Liver (tissue), 9 donors: ENCODE results near the gene CAMKMT. TPM values are rescaled to one million over a fixed set of nuclear protein-coding genes. Genes with fewer than 3 reads are reported as not detected.

Experiments used
- DNase-seq: peaks from one replicate; pipeline ENCODE4 v3.0.0-alpha.2; 2017; ENCODE audit warnings: low spot score
- H3K27ac ChIP-seq, 2 donors: one replicate each; pipeline ENCODE4 v1.7.0; 2013; ENCODE audit warnings: inconsistent platforms in 2 of 2, low read length in 2 of 2, control low read depth in 1 of 2, low read depth in 1 of 2, mild to moderate bottlenecking in 1 of 2
- H3K27me3 ChIP-seq, 4 donors: one replicate each; pipeline versions ENCODE4 v1.6.1 to v1.7.0; 2013; ENCODE audit warnings: low read length in 3 of 4, inconsistent platforms in 1 of 4, mild to moderate bottlenecking in 1 of 4, moderate library complexity in 1 of 4; ENCODE audit not compliant: control insufficient read depth in 4 of 4, insufficient read depth in 4 of 4
- H3K36me3 ChIP-seq, 4 donors: one replicate each; pipeline versions ENCODE4 v1.6.1 to v1.7.0; 2013; ENCODE audit warnings: low read length in 3 of 4, mild to moderate bottlenecking in 3 of 4, low read depth in 1 of 4, moderate library complexity in 1 of 4; ENCODE audit not compliant: control insufficient read depth in 4 of 4, insufficient read depth in 3 of 4
- H3K4me1 ChIP-seq, 4 donors: one replicate each; pipeline versions ENCODE4 v1.6.1 to v1.7.0; 2013; ENCODE audit warnings: low read length in 3 of 4, mild to moderate bottlenecking in 3 of 4, moderate library complexity in 1 of 4; ENCODE audit not compliant: control insufficient read depth in 4 of 4, insufficient read depth in 4 of 4
- H3K4me3 ChIP-seq, 3 donors: one replicate each; pipeline versions ENCODE4 v1.6.1 to v1.7.0; 2013; ENCODE audit warnings: low read length in 3 of 3, control low read depth in 1 of 3, low read depth in 1 of 3, mild to moderate bottlenecking in 1 of 3
- H3K9ac ChIP-seq, 2 donors: one replicate each; pipeline ENCODE4 v1.7.0; 2013; ENCODE audit warnings: low read length in 2 of 2, mild to moderate bottlenecking in 2 of 2, moderate library complexity in 2 of 2, control low read depth in 1 of 2, low read depth in 1 of 2
- H3K9me3 ChIP-seq, 4 donors: one replicate each; pipeline versions ENCODE4 v1.6.1 to v1.7.0; 2013; ENCODE audit warnings: low read length in 3 of 4; ENCODE audit not compliant: control insufficient read depth in 4 of 4
- EGR1 ChIP-seq, 2 donors: IDR thresholded peaks; 2 replicates each; pipeline ENCODE4 v1.6.1; 2016 to 2018; ENCODE audit warnings: antibody characterized with exemption in 2 of 2, low read depth in 2 of 2
- FOXA1 ChIP-seq: IDR thresholded peaks from 2 replicates; pipeline ENCODE4 v1.6.1; 2016; ENCODE audit warnings: antibody characterized with exemption
- FOXA2 ChIP-seq: IDR thresholded peaks from 2 replicates; pipeline ENCODE4 v1.6.1; 2016; ENCODE audit warnings: antibody characterized with exemption
- GABPA ChIP-seq, 2 donors: IDR thresholded peaks in 1 of 2; conservative IDR thresholded peaks in 1 of 2; 2 replicates each; pipeline ENCODE4 v1.6.1; 2016; ENCODE audit warnings: antibody characterized with exemption in 2 of 2, mild to moderate bottlenecking in 1 of 2, moderate library complexity in 1 of 2
- HNF4A ChIP-seq, 2 donors: conservative IDR thresholded peaks; 2 replicates each; pipeline ENCODE4 v1.6.1; 2016; ENCODE audit warnings: antibody characterized with exemption in 2 of 2, mild to moderate bottlenecking in 2 of 2
- HNF4G ChIP-seq: IDR thresholded peaks from 2 replicates; pipeline ENCODE4 v1.6.1; 2016; ENCODE audit warnings: antibody characterized with exemption
- JUND ChIP-seq, 2 donors: IDR thresholded peaks; 2 replicates each; pipeline ENCODE4 v1.6.1; 2016; ENCODE audit warnings: antibody characterized with exemption in 2 of 2
- NR2F2 ChIP-seq: IDR thresholded peaks from 2 replicates; pipeline ENCODE4 v1.6.1; 2016; ENCODE audit warnings: antibody characterized with exemption
- RAD21 ChIP-seq, 2 donors: IDR thresholded peaks; 2 replicates each; pipeline ENCODE4 v1.6.1; 2016; ENCODE audit warnings: antibody characterized with exemption in 2 of 2, mild to moderate bottlenecking in 2 of 2
- RXRA ChIP-seq, 2 donors: IDR thresholded peaks; 2 replicates each; pipeline ENCODE4 v1.6.1; 2017 to 2018; ENCODE audit warnings: antibody characterized with exemption in 2 of 2, mild to moderate bottlenecking in 1 of 2
- SP1 ChIP-seq: IDR thresholded peaks from 2 replicates; pipeline ENCODE4 v1.6.1; 2018; ENCODE audit warnings: antibody characterized with exemption, mild to moderate bottlenecking
- TAF1 ChIP-seq: conservative IDR thresholded peaks from 2 replicates; pipeline ENCODE4 v1.6.1; 2016; ENCODE audit warnings: antibody characterized with exemption, mild to moderate bottlenecking
- YY1 ChIP-seq: IDR thresholded peaks from 2 replicates; pipeline ENCODE4 v1.6.1; 2016; ENCODE audit warnings: antibody characterized with exemption, mild to moderate bottlenecking
- WGBS: extraction: QIAGEN DNeasy Blood & Tissue Kit; methylation state at CpG from one replicate; pipeline ENCODE4 v1.1.7; 2013; 5-methylcytosine and 5-hydroxymethylcytosine counted together
- polyA plus RNA-seq, 2 donors: library from polyadenylated mRNA; stranded (reverse) in 1 of 2; unstranded in 1 of 2; fragments of 200-250 nt in 1 of 2; fragments of >200 nt in 1 of 2; fragmentation: Nextera tagmentation in 1 of 2; extraction: Ambion mirVana in 1 of 2; gene quantifications; one replicate each; pipeline versions ENCODE4 v1.2.1 to v1.2.3, GENCODE V29; 2013 to 2015
- total RNA-seq, 2 donors: library from RNA; depleted of rRNA; stranded (reverse); fragments of >200 nt; gene quantifications; one replicate each; pipeline ENCODE4 v1.2.3, GENCODE V29; 2014
- TF ChIP-seq, protein P1 (sequence below): IDR thresholded peaks from 2 replicates; pipeline ENCODE4 v1.6.1; 2016; ENCODE audit warnings: antibody characterized with exemption
- TF ChIP-seq, protein P2 (sequence below): IDR thresholded peaks from 2 replicates; pipeline ENCODE4 v1.6.1; 2016; ENCODE audit warnings: antibody characterized with exemption, mild to moderate bottlenecking
- donor health status: healthy.
- donor health status: healthy.
- donor health status: healthy.
- donor health status: healthy.
- donor health status: healthy.

CAMKMT gene
- total and polyA plus RNA-seq, 4 donors: 1.5 to 12.7 (median 7.1) TPM

DNA sequence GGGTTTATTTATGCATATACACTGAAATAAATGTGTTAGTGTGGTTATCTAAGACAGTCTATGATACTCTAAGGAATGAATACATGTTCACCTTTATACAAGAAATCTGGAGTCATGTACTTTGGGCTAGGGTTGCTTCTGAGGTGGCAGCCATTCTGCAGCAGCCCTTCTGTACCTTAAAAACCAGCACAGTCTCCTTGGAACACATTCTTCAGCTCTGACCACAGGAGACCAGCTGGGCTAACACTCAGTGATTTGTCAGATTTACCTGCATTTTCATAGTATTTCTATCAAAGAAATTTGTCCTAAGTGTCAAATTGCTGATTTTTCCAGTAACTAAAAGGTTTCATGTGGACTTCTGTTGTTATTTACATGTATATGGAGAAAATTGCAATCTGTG is 167.7 kb downstream of the CAMKMT start:
- no peak for DNase-seq
- Histone ChIP-seq H3K9me3 (no peaks in the 10 kb centered on the region), H3K27ac (no peak overlapping the region), H3K4me3 (no peak overlapping the region), H3K27me3 (no peaks in the 10 kb centered on the region), H3K36me3 (no peaks in the 10 kb centered on the region), H3K9ac (no peak overlapping the region), H3K4me1 (peaks cover 1 to 18% (median 11%) of the 10 kb centered on the region in 4 donors)
- TF ChIP-seq HNF4G: no peak
- TF ChIP-seq, protein P1, sequence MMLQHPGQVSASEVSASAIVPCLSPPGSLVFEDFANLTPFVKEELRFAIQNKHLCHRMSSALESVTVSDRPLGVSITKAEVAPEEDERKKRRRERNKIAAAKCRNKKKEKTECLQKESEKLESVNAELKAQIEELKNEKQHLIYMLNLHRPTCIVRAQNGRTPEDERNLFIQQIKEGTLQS: no peak
- TF ChIP-seq FOXA1: no peak
- no peak for TF ChIP-seq HNF4A (conservative IDR thresholded peaks at IDR 0.05)
- TF ChIP-seq RXRA (IDR thresholded peaks at IDR 0.05): no peak
- no peak for TF ChIP-seq GABPA (IDR thresholded peaks at IDR 0.05 in 1 of 2, conservative IDR thresholded peaks at IDR 0.05 in 1 of 2)
- TF ChIP-seq SP1: no peak

DNA sequence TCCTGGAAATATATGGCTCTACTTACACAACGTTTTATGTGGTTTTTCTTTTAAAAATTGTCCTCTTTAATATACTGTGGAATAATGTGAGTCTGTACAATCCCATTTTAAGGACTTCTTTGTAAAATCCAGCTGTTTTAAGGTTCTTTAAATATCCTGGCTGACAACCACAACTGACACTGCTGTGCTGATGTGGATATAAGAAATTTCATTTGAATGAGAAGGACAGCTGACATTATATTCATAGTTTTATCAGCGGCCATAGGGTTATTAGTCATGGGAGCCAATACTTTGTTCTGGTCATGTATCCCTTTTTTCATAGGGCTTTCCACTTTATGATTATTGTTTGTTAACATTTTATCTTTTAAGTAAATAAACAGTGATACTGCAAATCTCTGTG is 169.5 kb downstream of the CAMKMT start:
- no peaks in the 10 kb centered on the region for H3K27me3 ChIP-seq
- H3K4me1 ChIP-seq: peaks cover 1 to 17% (median 9%) of the 10 kb centered on the region in 4 donors
- H3K4me3 ChIP-seq: no peak overlapping the region
- no peak overlapping the region for H3K27ac ChIP-seq
- peak overlapping the region in 1 of 2 donors; percentile 26 for H3K9ac ChIP-seq
- WGBS: 67% methylated on average over 2 of the region's 2 CpGs
- H3K36me3 ChIP-seq: no peaks in the 10 kb centered on the region
- no peak for TF ChIP-seq YY1
- TF ChIP-seq TAF1: no peak
- TF ChIP-seq HNF4G: no peak
- TF ChIP-seq, protein P1: no peak
- TF ChIP-seq RXRA (IDR thresholded peaks at IDR 0.05): no peak
- no peaks in the 10 kb centered on the region for H3K9me3 ChIP-seq
- DNase-seq: no peak

DNA sequence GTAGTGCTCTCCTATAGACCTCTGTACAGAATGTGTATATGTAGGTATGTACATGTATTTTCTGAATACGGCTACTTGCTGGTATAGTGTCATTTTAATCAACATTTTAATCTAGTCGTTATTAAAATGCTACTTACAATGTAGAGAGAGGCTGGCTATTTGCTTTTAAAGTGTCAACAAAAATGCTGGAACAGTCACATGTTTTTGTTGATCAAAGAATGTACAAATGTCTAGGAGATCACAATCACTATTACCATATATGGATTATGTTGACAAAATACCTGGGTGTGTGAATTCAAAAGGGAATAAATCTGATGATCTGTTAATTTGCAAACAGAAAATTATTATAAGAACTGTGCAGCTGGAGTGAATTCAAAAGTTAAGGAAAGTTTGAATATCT is 170.3 kb downstream of the CAMKMT start:
- peak overlapping the region; percentile 7 to 35 for H3K27ac ChIP-seq
- no peak for DNase-seq
- no peaks in the 10 kb centered on the region for H3K9me3 ChIP-seq
- no peaks in the 10 kb centered on the region for H3K36me3 ChIP-seq
- no peaks in the 10 kb centered on the region for H3K27me3 ChIP-seq
- TF ChIP-seq JUND (IDR thresholded peaks at IDR 0.05) (peak in 1 of 2 donors; percentile 10), HNF4A (conservative IDR thresholded peaks at IDR 0.05) (peak in 1 of 2 donors; percentile 18), FOXA2 (no peak), EGR1 (IDR thresholded peaks at IDR 0.05; ENCODE audit: low read depth in 2 of 2) (no peak)
- WGBS: 41% methylated on average over 2 of the region's 2 CpGs
- H3K9ac ChIP-seq: no peak overlapping the region
- no peak overlapping the region for H3K4me3 ChIP-seq
- H3K4me1 ChIP-seq: peaks cover 1 to 17% (median 8%) of the 10 kb centered on the region in 4 donors

DNA sequence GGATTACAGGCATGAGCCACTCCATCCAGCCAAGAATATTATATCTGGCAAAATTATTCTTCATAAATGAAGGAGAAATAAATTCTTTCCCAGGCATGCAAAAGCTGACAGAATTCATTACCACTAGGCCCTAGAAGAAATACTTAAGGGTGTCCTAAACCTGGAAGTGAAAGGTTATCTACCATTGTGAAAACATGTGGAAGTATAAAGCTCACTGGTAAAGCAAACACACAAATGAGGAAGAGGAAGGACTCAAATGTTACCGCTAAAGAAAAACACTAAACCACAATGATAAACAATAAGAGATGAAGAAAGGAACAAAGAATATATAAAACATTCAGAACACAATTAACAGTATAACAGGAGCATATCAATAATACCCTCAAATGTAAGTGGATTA is 171.8 kb downstream of the CAMKMT start:
- Histone ChIP-seq H3K4me3 (peak overlapping the region in 1 of 3 donors; percentile 18), H3K36me3 (no peaks in the 10 kb centered on the region), H3K27me3 (no peaks in the 10 kb centered on the region), H3K27ac (no peak overlapping the region), H3K9ac (no peak overlapping the region), H3K4me1 (peaks cover 1 to 17% (median 8%) of the 10 kb centered on the region in 4 donors), H3K9me3 (no peaks in the 10 kb centered on the region)
- WGBS: 79% methylated on average over 1 of the region's 1 CpG
- no peak for DNase-seq
- TF ChIP-seq HNF4G (no peak), RAD21 (IDR thresholded peaks at IDR 0.05) (no peak), RXRA (IDR thresholded peaks at IDR 0.05) (no peak), TAF1 (no peak), EGR1 (IDR thresholded peaks at IDR 0.05; ENCODE audit: low read depth in 2 of 2) (no peak), NR2F2 (no peak)
- TF ChIP-seq, protein P1: no peak
- TF ChIP-seq, protein P2, sequence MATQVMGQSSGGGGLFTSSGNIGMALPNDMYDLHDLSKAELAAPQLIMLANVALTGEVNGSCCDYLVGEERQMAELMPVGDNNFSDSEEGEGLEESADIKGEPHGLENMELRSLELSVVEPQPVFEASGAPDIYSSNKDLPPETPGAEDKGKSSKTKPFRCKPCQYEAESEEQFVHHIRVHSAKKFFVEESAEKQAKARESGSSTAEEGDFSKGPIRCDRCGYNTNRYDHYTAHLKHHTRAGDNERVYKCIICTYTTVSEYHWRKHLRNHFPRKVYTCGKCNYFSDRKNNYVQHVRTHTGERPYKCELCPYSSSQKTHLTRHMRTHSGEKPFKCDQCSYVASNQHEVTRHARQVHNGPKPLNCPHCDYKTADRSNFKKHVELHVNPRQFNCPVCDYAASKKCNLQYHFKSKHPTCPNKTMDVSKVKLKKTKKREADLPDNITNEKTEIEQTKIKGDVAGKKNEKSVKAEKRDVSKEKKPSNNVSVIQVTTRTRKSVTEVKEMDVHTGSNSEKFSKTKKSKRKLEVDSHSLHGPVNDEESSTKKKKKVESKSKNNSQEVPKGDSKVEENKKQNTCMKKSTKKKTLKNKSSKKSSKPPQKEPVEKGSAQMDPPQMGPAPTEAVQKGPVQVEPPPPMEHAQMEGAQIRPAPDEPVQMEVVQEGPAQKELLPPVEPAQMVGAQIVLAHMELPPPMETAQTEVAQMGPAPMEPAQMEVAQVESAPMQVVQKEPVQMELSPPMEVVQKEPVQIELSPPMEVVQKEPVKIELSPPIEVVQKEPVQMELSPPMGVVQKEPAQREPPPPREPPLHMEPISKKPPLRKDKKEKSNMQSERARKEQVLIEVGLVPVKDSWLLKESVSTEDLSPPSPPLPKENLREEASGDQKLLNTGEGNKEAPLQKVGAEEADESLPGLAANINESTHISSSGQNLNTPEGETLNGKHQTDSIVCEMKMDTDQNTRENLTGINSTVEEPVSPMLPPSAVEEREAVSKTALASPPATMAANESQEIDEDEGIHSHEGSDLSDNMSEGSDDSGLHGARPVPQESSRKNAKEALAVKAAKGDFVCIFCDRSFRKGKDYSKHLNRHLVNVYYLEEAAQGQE: no peak
